ENCODE results near the gene C1R. TPM values are rescaled to one million over a fixed set of nuclear protein-coding genes. Genes with fewer than 3 reads are reported as not detected.

C1R gene
- total RNA-seq, 6 experiments from 2014 or later = 9.3 to 43.4 (median 36.0) TPM

DNA sequence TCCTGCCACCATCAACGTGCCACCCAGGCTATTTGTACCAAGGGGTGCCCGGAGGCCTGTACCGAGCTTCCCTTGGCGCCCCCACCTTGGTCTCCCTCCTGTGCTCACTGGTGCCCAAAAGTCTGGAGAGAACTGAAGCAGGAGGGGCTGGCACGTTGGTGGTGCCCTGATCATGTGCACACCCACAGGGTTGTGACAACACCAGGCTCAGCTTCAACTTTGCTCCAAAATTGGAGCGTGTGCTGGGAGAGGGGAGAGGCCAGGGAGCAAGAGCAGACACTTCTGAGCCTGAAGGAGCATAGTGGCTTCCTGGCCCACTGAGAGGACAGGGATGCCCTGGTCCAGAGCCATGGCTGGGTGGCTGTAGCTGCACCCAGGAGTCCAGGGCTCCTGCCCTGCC lies 60.9 kb downstream of the C1R start:
- Mint-ChIP-seq H3K9me3 (peaks cover 4% of the 10 kb centered on the region; the same call in 1 of the 2 replicates), H3K27me3 (ENCODE audit: insufficient read depth) (peaks cover 21% of the 10 kb centered on the region), H3K4me1 (ENCODE audit: low read depth) (no peaks in the 10 kb centered on the region), H3K36me3 (ENCODE audit: low read depth) (no peaks in the 10 kb centered on the region; the same call in 1 of the 2 replicates), H3K4me3 (no peak overlapping the region), H3K27ac (no peak overlapping the region)
- TF ChIP-seq, protein P1, sequence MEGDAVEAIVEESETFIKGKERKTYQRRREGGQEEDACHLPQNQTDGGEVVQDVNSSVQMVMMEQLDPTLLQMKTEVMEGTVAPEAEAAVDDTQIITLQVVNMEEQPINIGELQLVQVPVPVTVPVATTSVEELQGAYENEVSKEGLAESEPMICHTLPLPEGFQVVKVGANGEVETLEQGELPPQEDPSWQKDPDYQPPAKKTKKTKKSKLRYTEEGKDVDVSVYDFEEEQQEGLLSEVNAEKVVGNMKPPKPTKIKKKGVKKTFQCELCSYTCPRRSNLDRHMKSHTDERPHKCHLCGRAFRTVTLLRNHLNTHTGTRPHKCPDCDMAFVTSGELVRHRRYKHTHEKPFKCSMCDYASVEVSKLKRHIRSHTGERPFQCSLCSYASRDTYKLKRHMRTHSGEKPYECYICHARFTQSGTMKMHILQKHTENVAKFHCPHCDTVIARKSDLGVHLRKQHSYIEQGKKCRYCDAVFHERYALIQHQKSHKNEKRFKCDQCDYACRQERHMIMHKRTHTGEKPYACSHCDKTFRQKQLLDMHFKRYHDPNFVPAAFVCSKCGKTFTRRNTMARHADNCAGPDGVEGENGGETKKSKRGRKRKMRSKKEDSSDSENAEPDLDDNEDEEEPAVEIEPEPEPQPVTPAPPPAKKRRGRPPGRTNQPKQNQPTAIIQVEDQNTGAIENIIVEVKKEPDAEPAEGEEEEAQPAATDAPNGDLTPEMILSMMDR (IDR thresholded peaks at IDR 0.05) = no peak
- no peak for DNase-seq

Other genes with a start within 250 kb of the C1R start
- 10 to 100 TPM; 24.0 to 62.5 (median 56.3) TPM for gene CDCA3, start 241.2 kb downstream of the C1R start, total RNA-seq (2021; fragmentation: NEBNext Ultra II Directional; extraction: Animal tissue kit (Norgen Biotek cat#: 25700))
- gene USP5, start 240.3 kb downstream of the C1R start, total RNA-seq (2021; fragmentation: NEBNext Ultra II Directional; extraction: Animal tissue kit (Norgen Biotek cat#: 25700)) = 100 to 1,000 TPM; 149 to 211 (median 182) TPM
- 100 to 1,000 TPM; 853 to 931 (median 870) TPM for gene TPI1, start 224.9 kb downstream of the C1R start, total RNA-seq (2021; fragmentation: NEBNext Ultra II Directional; extraction: Animal tissue kit (Norgen Biotek cat#: 25700))
- 10 to 100 TPM; 12.1 to 13.9 (median 13.0) TPM for gene SPSB2, start 219.1 kb downstream of the C1R start, total RNA-seq (2021; fragmentation: NEBNext Ultra II Directional; extraction: Animal tissue kit (Norgen Biotek cat#: 25700))
- 1 to 10 TPM; 5.5 to 7.9 (median 6.6) TPM for gene LRRC23, start 187.6 kb downstream of the C1R start, total RNA-seq (2021; fragmentation: NEBNext Ultra II Directional; extraction: Animal tissue kit (Norgen Biotek cat#: 25700))
- 10 to 100 TPM; 18.9 to 26.9 (median 24.7) TPM for gene ENO2, start 177.9 kb downstream of the C1R start, total RNA-seq (2021; fragmentation: NEBNext Ultra II Directional; extraction: Animal tissue kit (Norgen Biotek cat#: 25700))
- gene ATN1, start 164.5 kb downstream of the C1R start, total RNA-seq (2021; fragmentation: NEBNext Ultra II Directional; extraction: Animal tissue kit (Norgen Biotek cat#: 25700)) = 100 to 1,000 TPM in 4 of 6 experiments, 10 to 100 TPM in 2; 96.8 to 120 (median 107) TPM
- not detected for gene RNU7-1, start 148.6 kb downstream of the C1R start, total RNA-seq (2021; fragmentation: NEBNext Ultra II Directional; extraction: Animal tissue kit (Norgen Biotek cat#: 25700))
- 100 to 1,000 TPM; 115 to 131 (median 123) TPM for gene C12orf57, start 148.4 kb downstream of the C1R start, total RNA-seq (2021; fragmentation: NEBNext Ultra II Directional; extraction: Animal tissue kit (Norgen Biotek cat#: 25700))
- not detected for gene PTPN6, start 141.1 kb downstream of the C1R start, total RNA-seq (2021; fragmentation: NEBNext Ultra II Directional; extraction: Animal tissue kit (Norgen Biotek cat#: 25700))
- 100 to 1,000 TPM; 160 to 198 (median 182) TPM for gene PHB2, start 121.8 kb downstream of the C1R start, total RNA-seq (2021; fragmentation: NEBNext Ultra II Directional; extraction: Animal tissue kit (Norgen Biotek cat#: 25700))
- 10 to 100 TPM; 64.9 to 83.7 (median 75.6) TPM for gene EMG1, start 121.5 kb downstream of the C1R start, total RNA-seq (2021; fragmentation: NEBNext Ultra II Directional; extraction: Animal tissue kit (Norgen Biotek cat#: 25700))
- gene LPCAT3, start 74.0 kb downstream of the C1R start, total RNA-seq (2021; fragmentation: NEBNext Ultra II Directional; extraction: Animal tissue kit (Norgen Biotek cat#: 25700)) = 10 to 100 TPM; 17.4 to 28.4 (median 21.6) TPM
- 10 to 100 TPM; 21.9 to 30.8 (median 30.2) TPM for gene C1S, start 31.7 kb downstream of the C1R start, total RNA-seq (2021; fragmentation: NEBNext Ultra II Directional; extraction: Animal tissue kit (Norgen Biotek cat#: 25700))
- gene C1RL, start 16.8 kb upstream of the C1R start, total RNA-seq (2021; fragmentation: NEBNext Ultra II Directional; extraction: Animal tissue kit (Norgen Biotek cat#: 25700)) = 10 to 100 TPM in 5 of 6 experiments, 1 to 10 TPM in 1; 8.5 to 20.0 (median 15.8) TPM
- gene RBP5, start 36.4 kb upstream of the C1R start, total RNA-seq (2021; fragmentation: NEBNext Ultra II Directional; extraction: Animal tissue kit (Norgen Biotek cat#: 25700)) = not detected
- gene CLSTN3, start 37.9 kb upstream of the C1R start, total RNA-seq (2021; fragmentation: NEBNext Ultra II Directional; extraction: Animal tissue kit (Norgen Biotek cat#: 25700)) = 10 to 100 TPM; 10.4 to 15.5 (median 13.7) TPM
- gene PEX5, start 97.2 kb upstream of the C1R start, total RNA-seq (2021; fragmentation: NEBNext Ultra II Directional; extraction: Animal tissue kit (Norgen Biotek cat#: 25700)) = 10 to 100 TPM; 19.8 to 24.4 (median 22.2) TPM
- gene ACSM4, start 211.6 kb upstream of the C1R start, total RNA-seq (2021; fragmentation: NEBNext Ultra II Directional; extraction: Animal tissue kit (Norgen Biotek cat#: 25700)) = not detected